ENCODE results near the gene BIRC5. TPM values are rescaled to one million over a fixed set of nuclear protein-coding genes. Genes with fewer than 3 reads are reported as not detected.

BIRC5 gene
- total RNA-seq, 3 donors from 2014 or later (not counting 1 experiment from before 2014, with no cell fraction given), result 0.73 to 1.9 (median 1.2) TPM

- H3K4me1 ChIP-seq (ENCODE audit: control insufficient read depth, insufficient read depth, low read length), result peaks cover 70% of the 10 kb centered on the region
- no peak overlapping the region for H3K4me3 Mint-ChIP-seq
- WGBS (ENCODE audit: insufficient coverage), result 95% methylated on average over 28 of the region's 28 CpGs
- H3K27ac ChIP-seq (ENCODE audit: low read length), result peak overlapping the region; percentile 66
- H3K27me3 ChIP-seq (ENCODE audit: control insufficient read depth, insufficient read depth, low read length), result no peaks in the 10 kb centered on the region
- H3K27ac Mint-ChIP-seq, result no peak overlapping the region
- H3K4me3 ChIP-seq (ENCODE audit: low read length), result no peak overlapping the region
- TF ChIP-seq CTCF (IDR thresholded peaks at IDR 0.05), result no peak
- H3K9me3 ChIP-seq (ENCODE audit: control insufficient read depth, insufficient read depth, low read length), result no peaks in the 10 kb centered on the region
- H3K4me1 Mint-ChIP-seq, result peaks cover 21 to 36% of the 10 kb centered on the region in 2 donors
- ATAC-seq, result no peak
- intact Hi-C loops (cut with micrococcal nuclease), result no loop called here
- no peaks in the 10 kb centered on the region for H3K36me3 Mint-ChIP-seq
- no peak for DNase-seq
- H3K36me3 ChIP-seq (ENCODE audit: control insufficient read depth, insufficient read depth, low read length), result peaks cover 10% of the 10 kb centered on the region
- no peaks in the 10 kb centered on the region for H3K9me3 Mint-ChIP-seq
- H3K27me3 Mint-ChIP-seq (ENCODE audit: low read depth in 2 of 2), result no peaks in the 10 kb centered on the region
Observed at GRCh38 chr17:78174870-78175642, 39.0 kb upstream of the BIRC5 start.

GRCh38 chr17:78175643-78175981 is 38.4 kb upstream of the BIRC5 start:
- H3K27me3 Mint-ChIP-seq (ENCODE audit: low read depth in 2 of 2), result no peaks in the 10 kb centered on the region
- intact Hi-C loops (cut with micrococcal nuclease), result no loop called here
- ATAC-seq (no peak), DNase-seq (no peak)
- no peak overlapping the region for H3K27ac ChIP-seq (ENCODE audit: low read length)
- H3K4me1 ChIP-seq (ENCODE audit: control insufficient read depth, insufficient read depth, low read length), result peaks cover 69% of the 10 kb centered on the region
- H3K9me3 Mint-ChIP-seq, result no peaks in the 10 kb centered on the region
- no peak for TF ChIP-seq CTCF (IDR thresholded peaks at IDR 0.05)
- no peaks in the 10 kb centered on the region for H3K36me3 Mint-ChIP-seq
- no peak overlapping the region for H3K4me3 ChIP-seq (ENCODE audit: low read length)
- no peaks in the 10 kb centered on the region for H3K9me3 ChIP-seq (ENCODE audit: control insufficient read depth, insufficient read depth, low read length)
- no peaks in the 10 kb centered on the region for H3K27me3 ChIP-seq (ENCODE audit: control insufficient read depth, insufficient read depth, low read length)
- no peak overlapping the region for H3K4me3 Mint-ChIP-seq
- H3K27ac Mint-ChIP-seq, result no peak overlapping the region
- WGBS (ENCODE audit: insufficient coverage), result 97% methylated on average over 14 of the region's 14 CpGs
- H3K4me1 Mint-ChIP-seq, result peaks cover 27 to 41% of the 10 kb centered on the region in 2 donors
- H3K36me3 ChIP-seq (ENCODE audit: control insufficient read depth, insufficient read depth, low read length), result peaks cover 10% of the 10 kb centered on the region

- no peaks in the 10 kb centered on the region for H3K36me3 Mint-ChIP-seq
- H3K4me1 Mint-ChIP-seq, result peaks cover 27 to 40% of the 10 kb centered on the region in 2 donors
- Histone ChIP-seq H3K27ac (ENCODE audit: low read length) (no peak overlapping the region), H3K4me1 (ENCODE audit: control insufficient read depth, insufficient read depth, low read length) (peaks cover 62% of the 10 kb centered on the region), H3K9me3 (ENCODE audit: control insufficient read depth, insufficient read depth, low read length) (no peaks in the 10 kb centered on the region), H3K4me3 (ENCODE audit: low read length) (no peak overlapping the region), H3K27me3 (ENCODE audit: control insufficient read depth, insufficient read depth, low read length) (no peaks in the 10 kb centered on the region), H3K36me3 (ENCODE audit: control insufficient read depth, insufficient read depth, low read length) (peaks cover 5% of the 10 kb centered on the region)
- WGBS (ENCODE audit: insufficient coverage), result 16% methylated on average over 11 of the region's 14 CpGs
- intact Hi-C loops (cut with micrococcal nuclease), result loop anchor here (1.0 kb wide), 2 partner anchors 64 to 91 kb away; no protein-coding TSS in a partner anchor
- ATAC-seq (peak; percentile 81 to 82 (median 82)), DNase-seq (peak; percentile 69 to 88)
- no peaks in the 10 kb centered on the region for H3K27me3 Mint-ChIP-seq (ENCODE audit: low read depth in 2 of 2)
- peak; percentile 93 for TF ChIP-seq CTCF (IDR thresholded peaks at IDR 0.05)
- no peak overlapping the region for H3K27ac Mint-ChIP-seq
- H3K9me3 Mint-ChIP-seq, result no peaks in the 10 kb centered on the region
- H3K4me3 Mint-ChIP-seq, result no peak overlapping the region
Observed at GRCh38 chr17:78176548-78177025, 37.5 kb upstream of the BIRC5 start.
